ENCODE data around the gene CHGA.

The CHGA gene

GRCh38 chr14:92961567-92961855 lies 38.6 kb downstream of the CHGA start:
- no peak for DNase-seq (ENCODE audit: low read depth)

- DNase-seq (ENCODE audit: low read depth) = no peak
These were observed 39.3 kb downstream of the CHGA start for GRCh38 chr14:92962031-92962830.

- no peak for DNase-seq (ENCODE audit: low read depth)
These were observed 39.8 kb downstream of the CHGA start for GRCh38 chr14:92962831-92963095.

- DNase-seq (ENCODE audit: low read depth) = no peak
These were observed 40.6 kb downstream of the CHGA start for GRCh38 chr14:92963301-92964123.

- DNase-seq (ENCODE audit: low read depth) = no peak
These were observed 41.5 kb downstream of the CHGA start for GRCh38 chr14:92964124-92965109.

- no peak for DNase-seq (ENCODE audit: low read depth)
These were observed 42.3 kb downstream of the CHGA start for GRCh38 chr14:92965281-92965680.

- DNase-seq (ENCODE audit: low read depth) = no peak
These were observed 44.5 kb downstream of the CHGA start for GRCh38 chr14:92967346-92967926.

- DNase-seq (ENCODE audit: low read depth) = no peak
These were observed 45.5 kb downstream of the CHGA start for GRCh38 chr14:92968291-92969020.

GRCh38 chr14:92969430-92969829 lies 46.5 kb downstream of the CHGA start:
- DNase-seq (ENCODE audit: low read depth) = no peak

GRCh38 chr14:92969871-92970270 lies 46.9 kb downstream of the CHGA start:
- DNase-seq (ENCODE audit: low read depth) = no peak

GRCh38 chr14:92970271-92970670 lies 47.3 kb downstream of the CHGA start:
- no peak for DNase-seq (ENCODE audit: low read depth)

- DNase-seq (ENCODE audit: low read depth) = no peak
These were observed 48.7 kb downstream of the CHGA start for GRCh38 chr14:92971601-92972180.

- no peak for DNase-seq (ENCODE audit: low read depth)
These were observed 50.4 kb downstream of the CHGA start for GRCh38 chr14:92973261-92973797.

- DNase-seq (ENCODE audit: low read depth) = no peak
These were observed 50.9 kb downstream of the CHGA start for GRCh38 chr14:92973798-92974372.

GRCh38 chr14:92974541-92975345 lies 51.8 kb downstream of the CHGA start:
- DNase-seq (ENCODE audit: low read depth) = no peak

GRCh38 chr14:92976268-92976667 lies 53.3 kb downstream of the CHGA start:
- DNase-seq (ENCODE audit: low read depth) = no peak

GRCh38 chr14:92978229-92979021 lies 55.5 kb downstream of the CHGA start:
- no peak for DNase-seq (ENCODE audit: low read depth)

GRCh38 chr14:92980866-92981265 lies 57.9 kb downstream of the CHGA start:
- no peak for DNase-seq (ENCODE audit: low read depth)

- no peak for DNase-seq (ENCODE audit: low read depth)
These were observed 58.8 kb downstream of the CHGA start for GRCh38 chr14:92981726-92982125.
